Loucy (cell line): Measurements from ENCODE around the gene SRGN.

Experiments
- EZH2phosphoT487 ChIP-seq: fragments of 200-600 bp; IDR thresholded peaks from 2 replicates; pipeline ENCODE4 v1.6.1; 2018; ENCODE audit warnings: antibody characterized with exemption, mild to moderate bottlenecking, moderate library complexity, borderline replicate concordance
- TF ChIP-seq, protein P1 (sequence below): fragments of 200-600 bp; sonication (generic); conservative IDR thresholded peaks from 2 replicates; pipeline ENCODE4 v1.5.1; 2014; ENCODE audit warnings: mild to moderate bottlenecking, antibody characterized with exemption, low read length

DNA sequence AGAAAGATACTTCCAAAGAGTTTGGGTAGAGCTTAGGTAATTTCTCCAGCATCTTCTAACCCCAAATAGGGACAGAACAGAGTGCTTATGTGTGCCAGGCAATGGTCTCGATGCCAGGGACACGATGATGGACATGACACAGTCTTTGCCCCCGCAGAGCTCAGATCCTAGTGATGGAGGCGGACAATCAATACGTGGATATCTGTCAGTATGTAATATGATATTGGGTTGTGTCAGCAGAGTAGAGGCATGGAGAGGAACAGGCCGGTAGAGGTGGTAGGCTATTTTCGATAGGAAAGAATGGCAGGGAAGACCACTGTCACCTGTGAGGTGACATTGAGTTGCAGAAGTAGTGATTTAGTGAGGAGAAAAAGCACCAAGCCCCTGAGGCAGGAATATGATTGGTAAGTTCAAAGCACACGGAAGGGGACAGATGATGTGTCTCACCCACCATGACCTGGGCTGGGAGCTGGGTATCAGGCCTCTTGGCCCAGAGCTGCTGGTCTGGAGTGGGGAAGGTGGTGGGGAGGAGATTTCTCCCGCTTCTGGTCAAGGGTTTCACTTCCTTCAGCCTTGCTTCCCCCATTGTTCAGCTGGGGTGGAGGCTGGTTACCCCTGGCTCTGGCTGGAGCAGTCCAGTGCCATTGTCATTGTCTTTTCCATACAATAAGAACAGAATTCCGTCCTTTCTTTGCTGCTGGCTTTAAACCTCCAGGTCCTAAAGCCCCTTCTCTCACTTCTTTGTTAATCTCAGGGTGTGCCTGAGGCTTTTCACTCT is 36.0 kb upstream of the SRGN start:
- TF ChIP-seq, protein P1, sequence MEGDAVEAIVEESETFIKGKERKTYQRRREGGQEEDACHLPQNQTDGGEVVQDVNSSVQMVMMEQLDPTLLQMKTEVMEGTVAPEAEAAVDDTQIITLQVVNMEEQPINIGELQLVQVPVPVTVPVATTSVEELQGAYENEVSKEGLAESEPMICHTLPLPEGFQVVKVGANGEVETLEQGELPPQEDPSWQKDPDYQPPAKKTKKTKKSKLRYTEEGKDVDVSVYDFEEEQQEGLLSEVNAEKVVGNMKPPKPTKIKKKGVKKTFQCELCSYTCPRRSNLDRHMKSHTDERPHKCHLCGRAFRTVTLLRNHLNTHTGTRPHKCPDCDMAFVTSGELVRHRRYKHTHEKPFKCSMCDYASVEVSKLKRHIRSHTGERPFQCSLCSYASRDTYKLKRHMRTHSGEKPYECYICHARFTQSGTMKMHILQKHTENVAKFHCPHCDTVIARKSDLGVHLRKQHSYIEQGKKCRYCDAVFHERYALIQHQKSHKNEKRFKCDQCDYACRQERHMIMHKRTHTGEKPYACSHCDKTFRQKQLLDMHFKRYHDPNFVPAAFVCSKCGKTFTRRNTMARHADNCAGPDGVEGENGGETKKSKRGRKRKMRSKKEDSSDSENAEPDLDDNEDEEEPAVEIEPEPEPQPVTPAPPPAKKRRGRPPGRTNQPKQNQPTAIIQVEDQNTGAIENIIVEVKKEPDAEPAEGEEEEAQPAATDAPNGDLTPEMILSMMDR, result no peak
- TF ChIP-seq EZH2phosphoT487, result no peak
